ENCODE results near the gene IKZF3. TPM values are rescaled to one million over a fixed set of nuclear protein-coding genes. Genes with fewer than 3 reads are reported as not detected.

Gene IKZF3
- total and polyA plus RNA-seq, 8 donors, result 0.56 to 5.4 (median 1.1) TPM; not detected in 1

DNA sequence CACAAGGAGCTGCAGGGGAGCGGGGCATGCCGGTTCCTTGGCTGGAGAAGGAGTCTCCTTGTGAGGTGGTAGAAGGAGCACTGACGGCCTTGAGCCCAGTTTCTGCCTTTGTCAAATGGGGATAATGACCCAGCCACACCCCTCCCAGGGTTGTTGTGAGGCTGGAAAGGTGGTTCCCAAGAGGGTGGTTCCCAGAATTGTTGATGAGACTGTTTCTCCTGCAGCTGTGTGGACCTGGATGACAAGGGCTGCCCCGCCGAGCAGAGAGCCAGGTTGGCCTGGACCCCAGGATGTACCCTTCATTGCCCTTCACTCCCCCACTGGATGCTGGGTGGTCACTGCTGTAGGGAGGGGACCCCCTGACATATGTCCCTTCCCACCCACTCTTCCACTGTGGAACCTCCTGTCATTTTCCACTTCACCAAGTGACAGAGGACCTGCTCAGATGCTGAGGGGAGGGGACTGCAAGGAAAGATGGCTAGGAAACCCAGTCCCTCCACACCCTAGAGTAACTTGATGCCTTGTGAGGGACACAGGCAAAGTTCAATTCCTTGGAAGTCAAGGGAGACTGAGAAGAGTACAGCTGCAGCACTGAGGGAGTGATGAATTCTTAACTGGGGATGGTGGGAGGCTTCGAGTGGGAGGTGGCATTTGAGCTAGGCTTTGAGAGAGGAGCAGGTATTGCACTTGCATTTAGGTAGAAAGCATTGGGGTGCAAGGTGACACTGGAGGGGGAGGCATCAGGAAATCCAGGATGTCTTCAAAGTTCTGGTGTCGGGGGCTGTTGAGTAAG lies 144.4 kb downstream of the IKZF3 start:
- Histone ChIP-seq H3K4me1 (peaks cover 6 to 23% (median 19%) of the 10 kb centered on the region in 4 donors), H3K4me3 (no peak overlapping the region), H3K36me3 (peaks cover 16 to 95% (median 85%) of the 10 kb centered on the region in 4 donors), H3K27ac (no peak overlapping the region), H3K27me3 (no peaks in the 10 kb centered on the region), H3K9me3 (no peaks in the 10 kb centered on the region)
- no peak for TF ChIP-seq EP300 (IDR thresholded peaks at IDR 0.05)
- TF ChIP-seq POLR2AphosphoS5 (IDR thresholded peaks at IDR 0.05), result no peak
- no peak for TF ChIP-seq POLR2A (IDR thresholded peaks at IDR 0.05)
- TF ChIP-seq, protein P1, sequence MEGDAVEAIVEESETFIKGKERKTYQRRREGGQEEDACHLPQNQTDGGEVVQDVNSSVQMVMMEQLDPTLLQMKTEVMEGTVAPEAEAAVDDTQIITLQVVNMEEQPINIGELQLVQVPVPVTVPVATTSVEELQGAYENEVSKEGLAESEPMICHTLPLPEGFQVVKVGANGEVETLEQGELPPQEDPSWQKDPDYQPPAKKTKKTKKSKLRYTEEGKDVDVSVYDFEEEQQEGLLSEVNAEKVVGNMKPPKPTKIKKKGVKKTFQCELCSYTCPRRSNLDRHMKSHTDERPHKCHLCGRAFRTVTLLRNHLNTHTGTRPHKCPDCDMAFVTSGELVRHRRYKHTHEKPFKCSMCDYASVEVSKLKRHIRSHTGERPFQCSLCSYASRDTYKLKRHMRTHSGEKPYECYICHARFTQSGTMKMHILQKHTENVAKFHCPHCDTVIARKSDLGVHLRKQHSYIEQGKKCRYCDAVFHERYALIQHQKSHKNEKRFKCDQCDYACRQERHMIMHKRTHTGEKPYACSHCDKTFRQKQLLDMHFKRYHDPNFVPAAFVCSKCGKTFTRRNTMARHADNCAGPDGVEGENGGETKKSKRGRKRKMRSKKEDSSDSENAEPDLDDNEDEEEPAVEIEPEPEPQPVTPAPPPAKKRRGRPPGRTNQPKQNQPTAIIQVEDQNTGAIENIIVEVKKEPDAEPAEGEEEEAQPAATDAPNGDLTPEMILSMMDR (IDR thresholded peaks at IDR 0.05), result no peak
- DNase-seq, result no peak
- intact Hi-C loops (cut with DNase I; ENCODE audit: low total_unique reads), result no loop called here
- WGBS, 5 donors, result 83 to 95% (median 90%) methylated on average over 4 to 7 of the region's 7 CpGs

DNA sequence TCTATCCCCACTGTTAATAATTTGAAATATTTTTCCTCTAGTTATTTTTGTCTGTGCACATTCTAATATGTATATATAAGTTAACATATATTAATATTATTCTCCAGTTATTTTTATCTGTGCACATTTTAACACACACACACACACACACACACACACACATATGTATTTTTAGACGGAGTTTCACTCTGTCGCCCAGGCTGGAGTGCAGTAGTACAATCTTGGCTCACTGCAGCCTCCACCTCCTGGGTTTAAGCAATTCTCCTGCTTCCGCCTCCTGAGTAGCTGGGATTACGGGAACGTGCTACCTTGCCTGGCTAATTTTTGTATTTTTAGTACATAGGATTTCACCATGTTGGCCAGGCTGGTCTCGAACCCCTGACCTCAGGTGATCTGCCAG lies 146.5 kb downstream of the IKZF3 start:
- intact Hi-C loops (cut with DNase I; ENCODE audit: low total_unique reads), result no loop called here
- Histone ChIP-seq H3K4me1 (peaks cover 6 to 20% (median 18%) of the 10 kb centered on the region in 4 donors), H3K27ac (no peak overlapping the region), H3K36me3 (peaks cover 14 to 95% (median 86%) of the 10 kb centered on the region in 4 donors), H3K4me3 (no peak overlapping the region), H3K27me3 (no peaks in the 10 kb centered on the region), H3K9me3 (no peaks in the 10 kb centered on the region)
- no peak for DNase-seq
- TF ChIP-seq POLR2AphosphoS5 (IDR thresholded peaks at IDR 0.05) (no peak), POLR2A (IDR thresholded peaks at IDR 0.05) (no peak), EP300 (IDR thresholded peaks at IDR 0.05) (no peak)
- TF ChIP-seq, protein P1 (IDR thresholded peaks at IDR 0.05), result no peak
- 75 to 87% (median 82%) methylated on average over 6 of the region's 6 CpGs for WGBS, 5 donors

DNA sequence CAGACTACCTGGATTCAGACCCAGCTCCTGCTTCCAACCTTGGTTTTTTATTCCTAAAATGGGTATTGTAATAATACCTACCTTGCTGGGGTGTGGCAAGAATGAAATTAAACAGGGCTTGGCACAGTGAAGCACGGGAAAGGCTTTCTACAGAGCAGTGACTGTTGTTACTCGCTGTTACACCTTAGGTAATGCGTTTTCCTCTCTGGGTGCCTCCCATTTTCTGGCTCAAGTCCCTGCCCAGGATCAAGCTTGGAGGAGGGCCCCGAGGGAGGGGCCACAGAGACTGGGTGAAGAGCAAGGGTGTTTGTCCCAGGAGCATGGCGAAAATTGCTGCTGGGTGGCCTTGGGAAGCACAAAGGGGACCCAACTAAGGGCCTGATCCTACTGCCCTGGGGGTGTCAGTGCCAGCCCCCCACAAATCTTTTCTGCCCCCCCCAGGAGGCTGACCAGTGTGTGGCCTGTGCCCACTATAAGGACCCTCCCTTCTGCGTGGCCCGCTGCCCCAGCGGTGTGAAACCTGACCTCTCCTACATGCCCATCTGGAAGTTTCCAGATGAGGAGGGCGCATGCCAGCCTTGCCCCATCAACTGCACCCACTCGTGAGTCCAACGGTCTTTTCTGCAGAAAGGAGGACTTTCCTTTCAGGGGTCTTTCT lies 147.1 kb downstream of the IKZF3 start:
- H3K4me1 ChIP-seq, result peaks cover 6 to 20% (median 18%) of the 10 kb centered on the region in 4 donors
- TF ChIP-seq POLR2AphosphoS5 (IDR thresholded peaks at IDR 0.05), result peak in 2 of 3 donors; percentile 40 to 62
- TF ChIP-seq EP300 (IDR thresholded peaks at IDR 0.05), result no peak
- intact Hi-C loops (cut with DNase I; ENCODE audit: low total_unique reads), result no loop called here
- peak overlapping the region; percentile 78 to 90 (median 81) for H3K27ac ChIP-seq
- DNase-seq, result peak in 1 of 2 donors; percentile 81
- 57 to 76% (median 66%) methylated on average over 11 of the region's 11 CpGs for WGBS, 5 donors
- H3K27me3 ChIP-seq, result no peaks in the 10 kb centered on the region
- H3K4me3 ChIP-seq, result no peak overlapping the region
- H3K9me3 ChIP-seq, result no peaks in the 10 kb centered on the region
- H3K36me3 ChIP-seq, result peaks cover 16 to 95% (median 88%) of the 10 kb centered on the region in 4 donors

DNA sequence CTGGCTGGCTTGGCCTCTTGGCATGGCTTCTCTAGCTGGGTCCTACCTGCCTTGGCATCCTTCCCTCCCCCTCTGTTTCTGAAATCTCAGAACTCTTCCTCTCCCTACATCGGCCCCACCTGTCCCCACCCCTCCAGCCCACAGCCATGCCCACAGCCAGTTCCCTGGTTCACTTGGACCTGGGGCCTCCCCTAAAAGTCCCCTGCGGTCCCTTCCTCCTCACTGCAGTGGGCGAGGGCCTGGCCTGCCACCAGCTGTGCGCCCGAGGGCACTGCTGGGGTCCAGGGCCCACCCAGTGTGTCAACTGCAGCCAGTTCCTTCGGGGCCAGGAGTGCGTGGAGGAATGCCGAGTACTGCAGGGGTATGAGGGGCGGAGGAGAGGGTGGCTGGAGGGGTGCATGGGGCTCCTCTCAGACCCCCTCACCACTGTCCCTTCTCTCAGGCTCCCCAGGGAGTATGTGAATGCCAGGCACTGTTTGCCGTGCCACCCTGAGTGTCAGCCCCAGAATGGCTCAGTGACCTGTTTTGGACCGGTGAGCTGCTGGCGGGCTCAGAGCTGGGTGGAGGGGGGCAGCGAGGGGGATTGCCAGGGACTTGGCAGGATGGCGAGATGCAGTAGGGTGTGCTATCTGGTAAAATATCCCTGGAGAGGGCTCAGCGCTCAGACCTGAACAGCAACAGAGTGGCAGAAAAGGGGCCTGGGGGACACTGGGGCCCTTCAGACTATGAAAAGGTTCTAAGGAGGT lies 147.9 kb downstream of the IKZF3 start:
- intact Hi-C loops (cut with DNase I; ENCODE audit: low total_unique reads), result no loop called here
- Histone ChIP-seq H3K27me3 (no peaks in the 10 kb centered on the region), H3K4me1 (peaks cover 6 to 20% (median 18%) of the 10 kb centered on the region in 4 donors), H3K4me3 (no peak overlapping the region), H3K36me3 (peaks cover 24 to 95% (median 88%) of the 10 kb centered on the region in 4 donors), H3K9me3 (no peaks in the 10 kb centered on the region), H3K27ac (peak overlapping the region; percentile 78 to 90 (median 81))
- 38 to 65% (median 60%) methylated on average over 11 to 15 of the region's 15 CpGs for WGBS, 5 donors
- no peak for DNase-seq
- TF ChIP-seq, protein P1 (IDR thresholded peaks at IDR 0.05), result no peak
- TF ChIP-seq POLR2A (IDR thresholded peaks at IDR 0.05) (no peak), EP300 (IDR thresholded peaks at IDR 0.05) (no peak), POLR2AphosphoS5 (IDR thresholded peaks at IDR 0.05) (no peak)

Data from stomach (tissue), 9 donors.